A673 (cell line): Measurements from ENCODE around the gene USP15. TPM values are rescaled to one million over a fixed set of nuclear protein-coding genes. Genes with fewer than 3 reads are reported as not detected.

Experiments
- BruUV-seq: library from RNA; stranded (reverse); fragments of 400-500 nt; replicated peaks from 2 replicates; lab custom pipeline; 2021; lab: Mats Ljungman, UMichigan
- CTCF ChIA-PET: fragments of 300-600 bp; sonication (Branson Sonifier 250); formaldehyde crosslinking; loops from one replicate; lab custom pipeline; 2022; ENCODE audit warnings: antibody characterized with exemption; lab: Charles Lee
- POLR2A ChIA-PET: fragments of 300-600 bp; sonication (Branson Sonifier 250); formaldehyde crosslinking; loops from one replicate; lab custom pipeline; 2022; ENCODE audit warnings: antibody characterized with exemption; ENCODE audit not compliant: low non-redundant PET; lab: Charles Lee
- DNase-seq: peaks from one replicate; pipeline ENCODE4 v3.0.0-alpha.2; 2015; ENCODE audit warnings: low spot score
- H3K27ac ChIP-seq: fragments of 200-600 bp; sonication (generic); 2 replicates; pipeline ENCODE4 v1.5.1; 2016; ENCODE audit warnings: mixed run types, low read depth, mild to moderate bottlenecking, mixed read lengths, antibody characterized with exemption, low read length; ENCODE audit not compliant: poor library complexity, severe bottlenecking
- H3K27me3 ChIP-seq: fragments of 200-600 bp; sonication (generic); replicated peaks from 2 replicates; pipeline ENCODE4 v1.6.1; 2017; ENCODE audit warnings: mixed run types, low read depth, mild to moderate bottlenecking, mixed read lengths, antibody characterized with exemption, low read length; ENCODE audit not compliant: insufficient read depth, poor library complexity
- H3K36me3 ChIP-seq: fragments of 200-600 bp; sonication (generic); 2 replicates; pipeline ENCODE4 v1.6.1; 2016; ENCODE audit warnings: mixed run types, mild to moderate bottlenecking, mixed read lengths, antibody characterized with exemption, low read length; ENCODE audit not compliant: insufficient read depth, poor library complexity, severe bottlenecking
- H3K4me1 ChIP-seq: fragments of 200-600 bp; sonication (generic); 2 replicates; pipeline ENCODE4 v1.6.1; 2017; ENCODE audit warnings: mixed run types, mild to moderate bottlenecking, mixed read lengths, antibody characterized with exemption, low read length; ENCODE audit not compliant: insufficient read depth, poor library complexity, severe bottlenecking
- H3K4me3 ChIP-seq: fragments of 200-600 bp; sonication (generic); 2 replicates; pipeline ENCODE4 v1.5.1; 2016; ENCODE audit warnings: low read depth, mixed run types, mild to moderate bottlenecking, mixed read lengths, low read length; ENCODE audit not compliant: poor library complexity, severe bottlenecking
- H3K9me3 ChIP-seq: fragments of 200-600 bp; sonication (generic); 2 replicates; pipeline ENCODE4 v1.6.1; 2016; ENCODE audit warnings: mixed run types, low read depth, mild to moderate bottlenecking, mixed read lengths, antibody characterized with exemption, low read length; ENCODE audit not compliant: poor library complexity, severe bottlenecking
- CTCF ChIP-seq: fragments of 300-800, 200-600 bp; sonication (generic); conservative IDR thresholded peaks from 2 replicates; pipeline ENCODE4 v1.5.1; 2017; ENCODE audit warnings: low read depth, mild to moderate bottlenecking, antibody characterized with exemption, low read length, moderate library complexity, mixed read lengths
- EZH2 ChIP-seq: fragments of 200-600 bp; sonication (generic); IDR thresholded peaks from 2 replicates; pipeline ENCODE4 v1.6.1; 2017; ENCODE audit warnings: borderline replicate concordance, low read depth, mild to moderate bottlenecking, mixed read lengths, antibody characterized with exemption, low read length; ENCODE audit not compliant: poor library complexity, severe bottlenecking
- intact Hi-C: fragments of 100-400 bp; cut with micrococcal nuclease; formaldehyde crosslinking; loops from one replicate; pipeline ENCODE4 v1.10.0; 2022; ENCODE audit not compliant: unreplicated experiment
- total RNA-seq: library from RNA; stranded (reverse); gene quantifications from 2 replicates; pipeline ENCODE4 v1.2.3, GENCODE V29; 2021

USP15 gene
- total RNA-seq, 1 experiment from 2014 or later: 61.7 TPM

GRCh38 chr12:62263966-62264365 is 3.8 kb downstream of the USP15 start:
- POLR2A ChIA-PET: no interaction called here
- CTCF ChIA-PET: no interaction called here
- DNase-seq: no peak
- no peaks in the 10 kb centered on the region for H3K36me3 ChIP-seq
- no TSS peak for BruUV-seq
- H3K4me1 ChIP-seq: peaks cover 24% of the 10 kb centered on the region
- H3K4me3 ChIP-seq: no peak overlapping the region
- H3K9me3 ChIP-seq: no peaks in the 10 kb centered on the region
- intact Hi-C loops: loop anchor here (5.0 to 10.0 kb wide), 2 partner anchors 208 to 531 kb away; no protein-coding TSS in a partner anchor
- TF ChIP-seq CTCF: no peak
- TF ChIP-seq EZH2: no peak
- no peak overlapping the region for H3K27ac ChIP-seq
- no peaks in the 10 kb centered on the region for H3K27me3 ChIP-seq

DNA sequence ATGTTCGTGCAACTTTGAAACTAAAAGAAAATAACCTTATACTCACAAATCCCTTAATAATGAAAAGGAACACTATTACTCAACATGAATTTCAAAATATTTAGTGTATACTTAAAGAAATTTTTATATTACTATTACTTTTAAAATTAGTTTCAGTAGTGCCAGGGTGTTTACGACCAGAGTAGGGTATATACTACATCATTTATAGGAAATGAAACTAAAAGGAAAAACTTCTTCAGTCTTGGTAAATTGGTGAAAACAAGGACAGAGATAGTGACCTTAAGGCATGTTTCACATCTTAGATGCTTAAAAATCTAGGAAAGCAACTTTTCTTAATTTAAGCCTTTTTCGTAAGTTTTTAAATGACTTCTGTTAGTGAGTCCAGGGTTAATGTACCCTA is 4.5 kb downstream of the USP15 start:
- no peak overlapping the region for H3K4me3 ChIP-seq
- H3K27me3 ChIP-seq: no peaks in the 10 kb centered on the region
- TF ChIP-seq CTCF (no peak), EZH2 (no peak)
- BruUV-seq: no TSS peak
- no peak for DNase-seq
- intact Hi-C loops: loop anchor here (5.0 to 10.0 kb wide), 2 partner anchors 208 to 530 kb away; no protein-coding TSS in a partner anchor
- no peaks in the 10 kb centered on the region for H3K9me3 ChIP-seq
- no peaks in the 10 kb centered on the region for H3K36me3 ChIP-seq
- peaks cover 20% of the 10 kb centered on the region for H3K4me1 ChIP-seq
- POLR2A ChIA-PET: no interaction called here
- H3K27ac ChIP-seq: no peak overlapping the region
- CTCF ChIA-PET: no interaction called here

- Histone ChIP-seq H3K36me3 (no peaks in the 10 kb centered on the region), H3K27me3 (no peaks in the 10 kb centered on the region), H3K4me3 (no peak overlapping the region), H3K27ac (no peak overlapping the region), H3K9me3 (no peaks in the 10 kb centered on the region), H3K4me1 (peaks cover 20% of the 10 kb centered on the region)
- TF ChIP-seq EZH2: no peak
- no peak for TF ChIP-seq CTCF
- BruUV-seq: no TSS peak
- ChIA-PET CTCF (no interaction called here), POLR2A (no interaction called here)
- intact Hi-C loops: loop anchor here (10.0 kb wide), 1 partner anchor 529 kb away; no protein-coding TSS in a partner anchor
- no peak for DNase-seq
Measured at GRCh38 chr12:62265511-62265910, 5.3 kb downstream of the USP15 start.
